ENCODE results near the gene LCOR. TPM values are rescaled to one million over a fixed set of nuclear protein-coding genes. Genes with fewer than 3 reads are reported as not detected.

The LCOR gene
- total and polyA plus RNA-seq, 9 of the 15 experiments (the other 6 are each of a cell fraction or from before 2014, with no cell fraction given), result 3.6 to 25.2 (median 14.4) TPM

DNA sequence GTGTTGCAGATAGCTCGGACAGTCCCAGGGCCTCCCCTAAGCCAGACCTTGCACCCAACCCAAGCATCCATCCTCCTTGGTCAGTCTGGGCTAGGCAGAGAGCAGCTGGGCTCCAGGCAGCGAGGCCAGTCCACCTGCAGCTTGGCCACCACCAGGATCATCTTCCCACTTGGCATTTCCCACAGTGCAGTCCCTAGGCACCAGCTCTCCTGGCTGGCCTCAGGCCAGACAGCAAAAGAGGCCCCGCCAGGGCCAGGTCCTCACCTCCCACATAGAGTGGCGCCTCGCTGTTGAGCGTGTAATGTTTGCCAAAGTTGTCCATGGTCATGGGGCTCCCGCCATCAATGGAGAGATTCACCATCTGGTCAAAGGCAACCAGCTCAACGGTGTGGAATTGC is 171.7 kb downstream of the LCOR start:
- WGBS (ENCODE audit: insufficient coverage, low coverage, missing lambda C conversion rate), result 0% methylated on average over 6 of the region's 8 CpGs
- ChIA-PET POLR2A (interaction anchor here (0.7 kb wide), 1 partner anchor 162 kb away, joined by 3 read pairs; no protein-coding TSS in a partner anchor), CTCF (ENCODE audit: low intra/inter-chr PET ratio) (no interaction called here)
- no peaks in the 10 kb centered on the region for H3K9me3 ChIP-seq (replicated peaks; ENCODE audit: control insufficient read depth, insufficient read depth, low read depth, low read length)
- H3K4me3 ChIP-seq, result no peak overlapping the region
- H3K4me1 ChIP-seq (replicated peaks in 1 of 2; ENCODE audit: control insufficient read depth in 2 of 2, insufficient read depth in 2 of 2, low read length in 2 of 2), result peaks cover 0 to 3% of the 10 kb centered on the region in 2 experiments; a peak in 1 of 5 replicates
- BruUV-seq (replicated peaks), result no TSS peak
- H2AFZ ChIP-seq (ENCODE audit: low read depth, low read length), result no peak overlapping the region
- no peaks in the 10 kb centered on the region for H3K27me3 ChIP-seq (ENCODE audit: control insufficient read depth in 2 of 2, insufficient read depth in 2 of 2, low read length in 2 of 2)
- TF ChIP-seq ZNF561 (CRISPR knock-in tag; conservative IDR thresholded peaks at IDR 0.05), result no peak
- no peak for TF ChIP-seq ILK (tag; IDR thresholded peaks at IDR 0.05; ENCODE audit: borderline replicate concordance, low read depth)
- no peak for TF ChIP-seq FOXK1 (CRISPR knock-in tag; IDR thresholded peaks at IDR 0.05; ENCODE audit: borderline replicate concordance)
- TF ChIP-seq SMAD1 (IDR thresholded peaks at IDR 0.05; ENCODE audit: low read depth, low read length, partially characterized antibody), result no peak
- TF ChIP-seq TCF7L2 (IDR thresholded peaks at IDR 0.05; ENCODE audit: low read depth, low read length), result no peak
- no peak for TF ChIP-seq SP1 (CRISPR knock-in tag; IDR thresholded peaks at IDR 0.05)
- TF ChIP-seq MCM2 (IDR thresholded peaks at IDR 0.05; ENCODE audit: low read depth), result no peak
- no peak for TF ChIP-seq ATF3 (IDR thresholded peaks at IDR 0.05)
- TF ChIP-seq ATF3 (CRISPR knock-in tag; conservative IDR thresholded peaks at IDR 0.05), result no peak
- TF ChIP-seq FOXM1 (IDR thresholded peaks at IDR 0.05; ENCODE audit: low read depth), result no peak
- no peak for TF ChIP-seq FOXM1 (CRISPR knock-in tag; IDR thresholded peaks at IDR 0.05; ENCODE audit: low read depth)
- TF ChIP-seq ELF1 (tag; IDR thresholded peaks at IDR 0.05), result no peak
- no peak for TF ChIP-seq RCOR1 (IDR thresholded peaks at IDR 0.05; ENCODE audit: borderline replicate concordance in 1 of 2, low read depth in 2 of 2, low read length in 2 of 2)
- no peak for TF ChIP-seq ZNF316 (IDR thresholded peaks at IDR 0.05)
- no peak for TF ChIP-seq U2AF1 (optimal IDR thresholded peaks at IDR 0.05; ENCODE audit: low read depth, low read length)
- no peak for TF ChIP-seq ZNF347 (CRISPR knock-in tag; IDR thresholded peaks at IDR 0.05; ENCODE audit: low read depth)
- no peak for TF ChIP-seq ZNF280A (IDR thresholded peaks at IDR 0.05; ENCODE audit: low read depth, partially characterized antibody)
- in situ Hi-C loops (cut with MboI) (no loop called here), intact Hi-C loops (cut with micrococcal nuclease) (no loop called here)
- H3K9me1 ChIP-seq (ENCODE audit: control insufficient read depth, insufficient read depth, low read length), result no peaks in the 10 kb centered on the region
- DNase-seq (ENCODE audit: extremely low read depth in 1 of 4, low spot score in 3 of 4) (no peak), ATAC-seq (no peak), FAIRE-seq (no peak)
- no peaks in the 10 kb centered on the region for H3K36me3 ChIP-seq (ENCODE audit: control insufficient read depth, insufficient read depth, low read length)
- no peak overlapping the region for H3K4me2 ChIP-seq (ENCODE audit: insufficient read depth, low read length)
- H3K79me2 ChIP-seq (ENCODE audit: control insufficient read depth, insufficient read depth, low read length), result no peaks in the 10 kb centered on the region
- no peak overlapping the region for H3K9ac ChIP-seq (ENCODE audit: insufficient read depth in 1 of 2, low read depth in 2 of 2, low read length in 2 of 2)
- no peak overlapping the region for H3K27ac ChIP-seq (ENCODE audit: extremely low read depth, low read depth, low read length)
- no peaks in the 10 kb centered on the region for H4K20me1 ChIP-seq (replicated peaks; ENCODE audit: control insufficient read depth, insufficient read depth, low read length)
